Frontal cortex (tissue), 4 donors: ENCODE data around the gene ALDH5A1. TPM values are rescaled to one million over a fixed set of nuclear protein-coding genes. Genes with fewer than 3 reads are reported as not detected.
"Not testable (repeated sequence)": the region's sequence is repeated elsewhere in the genome, so short reads cannot be mapped to it uniquely, and the experiment has no call there.

Experiments used
- DNase-seq, 2 donors: peaks; one replicate each; pipeline ENCODE4 v3.0.0; 2012; ENCODE audit warnings: low spot score in 2 of 2
- FAIRE-seq: peaks from 2 replicates; lab custom pipeline; 2012; peaks lifted over from hg19 to GRCh38; lab: Jason Lieb, UNC
- total RNA-seq: library from RNA; depleted of rRNA; stranded (reverse); fragments of >200 nt; gene quantifications from one replicate; pipeline ENCODE4 v1.2.3, GENCODE V29; 2014
- donor health status: control.
- donor health status: control.
- donor health status: control.

The ALDH5A1 gene
- total RNA-seq, 1 donor from 2014 or later: 16.7 TPM

DNA sequence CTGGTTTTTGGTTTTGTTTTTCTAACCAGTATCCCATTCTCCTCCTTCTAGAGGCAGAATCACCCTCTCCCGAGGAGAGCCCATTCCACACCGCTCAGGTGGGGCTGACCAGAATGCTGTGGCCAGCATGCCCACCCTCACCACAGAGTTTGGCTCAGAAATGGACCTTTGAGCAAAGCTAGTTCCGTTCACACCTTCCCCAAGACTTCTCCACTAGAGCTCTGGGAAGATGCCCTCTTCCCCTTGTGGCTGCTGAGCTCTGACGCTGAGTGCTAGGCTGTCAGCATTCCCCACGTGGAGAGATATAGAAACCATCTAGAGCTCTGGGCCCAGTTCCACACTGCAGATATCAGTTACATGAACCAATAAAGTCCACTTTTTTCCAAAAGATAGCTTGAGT is 13.3 kb upstream of the ALDH5A1 start:
- no peak for DNase-seq
- FAIRE-seq: no peak

DNA sequence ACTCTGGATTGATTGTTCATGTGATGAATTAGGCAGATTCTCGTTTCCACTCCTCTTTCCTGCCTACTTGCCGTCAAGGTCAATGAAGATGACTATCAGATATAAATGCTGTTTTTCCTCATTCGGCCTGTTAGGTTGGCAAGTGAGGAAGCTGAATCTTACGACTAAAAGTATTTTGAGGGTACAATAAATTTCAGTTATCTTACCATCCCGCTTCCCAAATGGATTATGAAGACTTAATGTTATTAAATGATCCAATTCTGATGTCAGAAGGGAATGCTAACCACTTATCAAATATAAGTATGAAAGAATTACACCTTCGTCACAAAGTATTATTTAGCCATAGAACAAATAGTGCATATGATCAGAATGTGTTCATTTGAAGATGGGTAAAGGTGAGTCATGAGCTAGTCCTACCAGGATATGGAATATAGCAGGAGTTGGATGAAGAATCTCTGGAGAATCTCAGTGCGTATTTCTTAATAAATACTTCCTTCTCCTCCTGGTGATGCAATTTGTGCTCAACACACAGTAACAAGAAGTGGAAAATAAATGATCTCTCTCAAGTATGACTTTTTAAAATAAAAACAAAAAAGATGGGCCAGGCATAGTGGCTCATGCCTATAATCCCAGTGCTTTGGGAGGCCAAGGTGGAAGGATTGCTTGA is 10.0 kb upstream of the ALDH5A1 start:
- DNase-seq: no peak
- no peak for FAIRE-seq

DNA sequence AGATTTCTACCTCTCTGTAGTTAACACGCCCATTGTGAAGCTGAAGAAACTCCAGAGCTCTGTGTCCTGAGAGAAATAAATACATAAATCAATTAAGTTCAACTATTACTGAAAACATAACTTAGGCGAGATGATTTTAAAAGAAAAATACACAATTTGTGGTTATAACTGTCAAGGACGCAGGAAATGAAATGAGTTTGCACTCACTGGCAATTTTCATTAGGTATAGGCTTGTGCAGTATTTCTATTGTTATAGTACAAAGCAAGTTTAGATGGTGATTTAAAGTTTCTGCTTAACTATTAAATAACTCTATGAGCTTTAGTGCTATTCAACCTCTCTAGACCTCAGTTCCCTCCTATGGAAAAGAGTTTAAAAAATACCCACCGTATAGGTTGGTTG is 8.7 kb upstream of the ALDH5A1 start:
- DNase-seq (no peak), FAIRE-seq (no peak)

DNA sequence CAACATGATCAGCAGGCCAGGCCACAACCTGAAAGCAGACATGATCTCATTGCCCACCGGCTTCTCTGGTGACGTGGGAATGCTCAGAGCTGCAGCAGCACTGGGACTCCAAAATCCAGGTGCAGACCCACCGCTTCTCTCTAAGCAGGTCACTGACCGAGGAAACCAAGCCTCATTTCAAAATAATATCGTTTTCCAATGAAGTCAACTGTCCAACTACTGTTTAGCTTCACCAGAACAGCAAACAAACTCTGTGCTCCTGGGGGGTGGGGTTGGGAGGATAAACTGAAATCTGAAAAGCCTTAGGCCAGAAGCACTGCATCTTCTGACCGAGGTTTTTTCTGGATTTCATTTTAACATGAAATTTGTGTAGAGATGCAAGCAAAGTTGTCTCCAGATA is 5.3 kb upstream of the ALDH5A1 start, which contains the start of gene GPLD1:
Gene GPLD1 (minus strand): TSS at position 109 of the 400 bp plus-strand sequence. CDS start 67 bp downstream, at position 42.
- FAIRE-seq: no peak
- no peak for DNase-seq

DNA sequence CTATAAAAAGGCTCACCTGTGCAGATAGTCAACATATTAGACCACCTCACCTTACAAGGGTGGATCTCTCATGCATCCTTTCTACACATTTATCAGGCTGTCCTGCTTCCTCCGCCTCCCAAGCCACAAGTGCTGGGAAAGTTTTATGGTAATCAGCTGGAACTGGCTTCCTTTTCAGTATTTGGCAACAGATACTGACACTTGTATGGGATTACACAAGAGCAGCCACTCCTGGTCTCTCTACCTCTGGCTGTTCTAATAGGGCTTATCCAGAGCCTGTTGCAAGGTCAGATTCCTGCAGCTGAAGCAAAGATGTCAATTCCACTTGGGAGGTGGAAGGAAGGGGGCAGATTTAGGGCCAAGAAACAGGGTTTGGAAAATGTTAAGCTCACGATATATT is 4.9 kb upstream of the ALDH5A1 start:
- FAIRE-seq: no peak
- no peak for DNase-seq

DNA sequence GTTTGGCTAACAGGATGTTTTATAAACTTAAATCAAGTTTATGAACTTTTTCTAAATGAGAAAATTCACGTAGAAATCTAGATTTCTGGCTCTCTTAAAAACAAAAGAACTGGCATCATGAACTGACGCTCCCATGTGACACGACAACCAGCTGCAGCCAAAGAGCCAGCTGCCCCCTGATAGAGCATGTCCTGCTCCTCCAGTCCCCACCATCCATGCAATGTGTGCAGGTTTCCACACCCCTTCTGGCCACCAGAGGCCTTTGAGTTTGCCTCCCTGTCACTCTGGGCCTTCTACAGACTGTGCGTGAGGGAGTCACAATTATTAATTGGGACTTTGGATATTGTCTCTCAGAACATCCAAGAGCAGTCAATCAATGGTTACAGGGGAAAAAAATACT is 3.8 kb upstream of the ALDH5A1 start:
- DNase-seq (no peak), FAIRE-seq (no peak)

DNA sequence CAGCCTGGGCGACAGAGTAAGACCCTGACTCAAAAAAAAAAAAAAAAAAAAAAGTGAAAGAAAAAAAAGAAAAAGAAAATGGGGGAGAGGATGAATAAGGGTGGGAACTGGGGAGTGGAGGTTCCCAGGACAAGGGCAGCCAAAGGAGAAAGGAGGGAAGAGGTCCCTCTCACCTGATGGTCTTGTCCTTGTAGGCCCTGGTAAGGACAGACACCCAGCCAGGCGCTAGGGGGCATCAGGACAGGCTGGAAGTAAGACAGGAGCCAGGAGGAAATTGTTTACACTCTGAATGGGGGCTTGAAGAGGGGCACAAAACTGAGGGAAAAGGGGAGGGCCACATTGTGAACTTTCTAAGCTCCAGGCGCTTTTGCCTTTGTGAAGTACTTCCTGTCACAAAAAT is 2.3 kb upstream of the ALDH5A1 start:
- FAIRE-seq: no peak

DNA sequence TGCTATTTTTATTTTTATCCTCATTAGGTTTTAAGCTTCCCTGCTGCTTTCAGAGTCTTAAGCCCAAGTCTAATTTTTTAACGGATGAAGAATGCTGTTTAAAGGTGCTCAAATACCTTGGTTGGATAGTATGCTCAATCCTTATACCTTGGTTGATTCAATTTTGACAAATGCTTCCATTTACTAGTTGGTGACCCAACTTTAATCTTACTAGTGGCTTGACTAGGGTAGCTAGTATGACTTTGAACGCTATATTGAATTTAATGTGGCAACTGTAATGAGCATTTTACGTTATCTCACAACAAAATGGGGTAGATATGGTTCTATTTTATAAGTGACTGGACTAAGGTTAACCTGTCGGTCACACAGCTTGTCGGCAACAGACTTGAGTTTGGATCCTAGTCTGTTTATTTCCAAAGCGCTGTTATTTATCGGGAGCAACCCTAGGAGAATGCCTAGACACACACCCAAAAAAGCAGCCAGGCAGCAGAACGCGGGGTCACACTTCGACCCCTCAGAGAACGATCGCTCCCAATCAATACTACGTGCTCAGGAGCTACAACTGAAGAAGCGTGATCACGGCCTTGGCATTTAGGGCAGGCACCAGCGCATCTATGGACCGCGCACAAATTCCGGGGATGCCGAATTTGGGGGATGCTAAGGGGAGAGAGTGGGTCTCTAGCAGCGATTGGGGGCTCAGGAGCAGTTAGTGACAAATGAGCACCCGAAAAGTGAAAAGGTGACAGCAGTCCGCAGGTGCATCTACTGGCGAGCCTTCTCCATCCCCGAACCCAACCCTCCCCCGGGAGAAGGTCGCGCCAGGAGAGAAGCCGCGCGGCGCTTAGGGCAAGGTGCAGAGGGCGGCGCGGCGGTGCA is 586 bp upstream of the ALDH5A1 start:
- DNase-seq: no peak
- no peak for FAIRE-seq

More for the DNA sequence above, 2.3 kb upstream of the ALDH5A1 start:
- DNase-seq: no peak

DNA sequence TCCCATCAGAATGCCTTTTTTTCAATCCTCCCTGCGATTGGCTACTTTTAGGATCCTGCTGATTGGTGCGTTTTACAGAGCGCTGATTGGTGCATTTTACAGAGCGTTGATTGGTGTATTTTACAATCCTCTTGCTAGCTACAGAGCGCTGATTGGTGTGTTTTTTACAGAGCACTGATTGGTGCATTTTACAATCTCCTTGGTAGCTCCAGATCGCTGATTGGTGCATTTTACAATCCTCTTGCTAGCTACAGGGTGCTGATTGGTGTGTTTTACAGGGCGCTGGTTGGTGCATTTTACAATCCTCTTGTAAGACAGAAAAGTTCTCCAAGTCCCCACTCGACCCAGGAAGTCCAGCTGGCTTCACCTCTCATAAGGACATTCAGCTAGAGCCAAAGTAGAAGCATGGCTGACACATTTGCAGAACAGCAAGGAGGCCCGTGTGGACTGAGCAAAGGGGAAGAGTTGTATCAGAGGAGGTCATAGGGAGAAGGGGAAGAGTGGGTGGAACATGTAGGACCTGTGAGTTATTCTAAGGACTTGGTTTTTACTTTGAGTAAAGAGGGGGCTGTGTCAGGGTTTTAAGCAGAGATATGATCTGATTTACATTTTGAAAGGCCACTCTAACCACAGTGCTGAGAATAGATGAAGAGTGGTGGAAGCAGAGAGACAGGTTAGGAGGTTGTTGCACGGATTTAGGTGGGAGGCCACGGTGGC is 2.6 kb downstream of the ALDH5A1 start:
- FAIRE-seq (no peak), DNase-seq (no peak)

DNA sequence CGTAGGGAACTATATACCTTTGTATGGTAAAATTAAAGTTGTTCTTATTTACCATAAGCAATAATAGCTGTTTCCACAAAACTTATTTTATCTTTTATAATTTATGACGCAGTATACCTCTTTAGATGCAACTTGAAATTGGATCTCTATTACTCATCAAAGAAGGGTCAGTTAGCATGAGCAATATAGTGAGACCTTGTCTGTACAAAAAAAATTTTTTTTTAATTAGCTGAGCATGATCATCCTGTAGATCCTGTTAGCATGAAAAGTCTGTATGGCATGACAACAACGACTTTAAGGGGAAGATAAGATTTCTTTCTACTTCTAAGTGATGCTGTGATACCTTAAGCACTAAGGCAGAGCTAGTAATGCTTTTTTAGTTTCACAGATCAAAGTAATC is 5.9 kb downstream of the ALDH5A1 start:
- FAIRE-seq: no peak
- no peak for DNase-seq

DNA sequence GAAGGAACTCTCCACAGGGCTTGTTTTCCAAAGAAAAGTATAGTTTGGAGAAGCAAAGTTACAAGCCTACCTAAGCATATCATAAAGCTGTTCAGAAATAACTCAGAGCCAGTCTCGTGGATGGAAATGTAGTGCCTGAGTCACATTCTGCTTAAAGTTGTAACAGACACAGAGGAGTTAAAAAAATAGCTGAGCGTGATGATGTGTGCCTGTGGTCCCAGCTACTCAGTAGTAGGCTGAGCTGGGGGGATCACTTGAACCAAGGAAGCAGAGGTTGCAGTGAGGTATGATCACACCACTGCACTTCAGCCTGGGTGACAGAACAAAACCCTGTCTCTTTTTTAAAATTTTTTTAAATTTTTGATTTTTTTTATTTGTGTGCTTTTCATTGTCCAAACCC is 6.6 kb downstream of the ALDH5A1 start:
- no peak for DNase-seq
- FAIRE-seq: no peak

DNA sequence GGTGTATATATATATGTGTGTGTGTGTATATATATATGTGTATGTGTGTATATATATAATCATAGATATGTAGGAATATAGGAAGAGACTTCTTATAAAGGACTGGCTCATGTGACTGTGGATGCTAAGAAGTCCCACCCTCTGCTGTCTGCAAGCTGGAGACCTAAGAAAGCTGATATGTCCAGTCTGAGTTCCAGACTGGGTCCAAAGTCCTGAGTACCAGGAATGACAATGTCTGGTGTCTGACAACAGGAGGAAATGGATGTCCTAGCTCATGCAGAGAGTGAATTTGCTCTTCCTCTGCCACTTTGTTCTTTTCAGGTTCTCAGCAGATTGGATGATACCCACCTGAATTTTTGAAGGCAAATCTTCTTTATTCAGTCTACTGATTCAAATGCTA is 7.1 kb downstream of the ALDH5A1 start:
- FAIRE-seq (no peak), DNase-seq (no peak)

DNA sequence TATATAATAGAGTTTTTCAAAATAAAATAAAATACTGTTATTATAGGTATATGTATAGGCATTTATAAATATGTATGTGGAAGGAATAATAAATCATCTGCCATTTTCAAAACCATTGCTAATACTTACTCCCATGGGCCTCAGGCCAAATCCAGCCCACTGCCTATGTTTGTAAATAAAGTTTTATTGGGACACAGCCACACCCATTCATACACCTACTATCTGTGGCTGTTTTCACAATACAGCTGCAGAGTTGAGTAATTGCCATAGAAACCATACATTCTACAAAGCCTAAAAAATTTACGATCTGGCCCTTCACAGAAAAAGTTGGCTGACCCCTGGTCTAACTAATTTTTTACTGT is 9.5 kb downstream of the ALDH5A1 start:
- DNase-seq (no peak), FAIRE-seq (no peak)

DNA sequence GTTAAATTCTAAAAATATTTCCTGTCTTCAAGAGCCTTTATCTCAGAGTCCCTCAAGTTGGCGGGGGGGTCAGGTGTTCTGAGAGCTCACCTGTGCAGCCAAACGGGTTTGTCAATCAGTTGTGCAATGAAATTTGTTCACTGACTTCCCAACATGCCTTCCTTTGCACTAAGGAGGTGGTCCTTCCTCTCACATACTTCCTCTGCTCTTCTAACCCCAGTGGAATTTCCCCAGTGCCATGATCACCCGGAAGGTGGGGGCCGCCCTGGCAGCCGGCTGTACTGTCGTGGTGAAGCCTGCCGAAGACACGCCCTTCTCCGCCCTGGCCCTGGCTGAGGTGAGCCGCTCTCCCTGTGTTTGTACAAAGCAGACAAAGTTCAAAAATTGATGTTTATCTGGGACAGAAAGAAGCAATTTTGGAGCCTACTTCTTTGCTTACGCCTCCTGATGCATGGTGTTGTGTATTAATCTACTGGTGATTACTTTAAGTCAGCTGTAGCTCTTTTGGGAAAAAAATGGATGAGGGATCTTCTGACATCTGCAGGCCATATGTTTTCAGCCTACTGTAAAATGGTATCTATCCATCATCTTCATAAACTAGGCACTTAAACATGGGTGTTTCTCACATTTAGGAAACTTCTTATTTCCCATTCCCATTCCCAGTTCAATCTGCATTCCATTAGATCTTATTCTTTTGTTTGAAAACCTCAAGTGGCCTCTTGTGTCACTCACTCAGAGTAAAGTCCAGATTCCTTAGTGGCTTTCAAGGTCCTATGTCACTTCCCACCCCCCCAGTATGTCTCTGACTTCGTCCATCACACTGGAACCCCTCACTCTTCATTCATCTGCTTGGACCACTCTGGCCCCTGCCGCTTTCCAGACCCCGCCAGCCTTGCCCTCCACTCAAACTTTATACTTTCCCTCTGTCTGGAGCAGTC is 10.1 kb downstream of the ALDH5A1 start:
- no peak for FAIRE-seq
- no peak for DNase-seq

DNA sequence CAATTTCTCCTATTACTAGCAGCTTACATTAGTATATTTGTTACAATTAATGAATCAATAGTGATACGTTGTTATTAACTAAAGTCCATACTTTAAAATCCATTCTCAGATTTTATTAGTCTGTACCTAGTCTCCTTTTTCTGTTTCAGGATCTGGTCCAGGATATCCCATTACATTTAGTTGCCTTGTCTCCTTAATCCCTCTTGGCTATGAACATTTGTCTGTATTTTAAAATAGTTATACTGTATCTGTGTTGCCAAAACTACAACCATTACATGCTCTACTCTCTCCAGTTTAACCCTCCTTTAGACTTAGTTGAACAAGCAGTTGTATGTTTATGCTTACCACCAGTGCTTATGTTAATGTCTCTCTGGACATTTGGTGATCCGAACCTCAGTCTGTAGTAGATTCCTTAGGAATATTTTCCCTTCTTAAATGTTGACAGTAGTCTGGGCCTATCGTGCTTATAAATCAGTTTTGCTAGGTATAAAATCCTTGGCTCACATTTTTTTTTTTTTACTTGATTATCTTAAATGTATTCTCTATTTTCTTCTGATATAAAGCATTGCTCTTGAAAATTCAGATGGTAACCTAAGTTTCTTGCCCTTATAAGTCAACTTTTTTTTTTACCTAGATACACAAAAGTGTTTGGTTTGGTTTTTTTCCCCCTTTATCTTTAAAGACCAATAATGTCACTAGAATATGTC is 12.2 kb downstream of the ALDH5A1 start:
- FAIRE-seq: no peak

DNA sequence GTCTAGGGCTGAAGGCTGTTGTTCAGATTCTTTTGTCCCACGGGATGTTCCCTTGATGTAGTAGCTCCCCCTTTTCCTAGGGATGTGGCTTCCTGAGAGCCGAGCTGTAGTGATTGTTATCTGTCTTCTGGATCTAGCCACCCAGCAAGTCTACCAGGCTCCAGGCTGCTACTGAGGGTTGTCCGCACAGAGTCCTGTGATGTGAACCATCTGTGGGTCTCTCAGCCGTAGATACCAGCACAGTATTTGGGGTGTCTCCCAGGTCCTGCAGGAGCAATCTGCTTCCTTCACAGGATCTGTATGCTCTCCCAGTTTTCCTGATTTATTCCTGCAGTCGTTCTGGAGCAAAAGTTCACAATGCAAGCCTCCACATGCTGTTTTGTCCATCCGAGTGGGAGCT is 17.2 kb downstream of the ALDH5A1 start:
- not testable (repeated sequence) for DNase-seq, FAIRE-seq

More for the DNA sequence above, 12.2 kb downstream of the ALDH5A1 start:
- no peak for DNase-seq

DNA sequence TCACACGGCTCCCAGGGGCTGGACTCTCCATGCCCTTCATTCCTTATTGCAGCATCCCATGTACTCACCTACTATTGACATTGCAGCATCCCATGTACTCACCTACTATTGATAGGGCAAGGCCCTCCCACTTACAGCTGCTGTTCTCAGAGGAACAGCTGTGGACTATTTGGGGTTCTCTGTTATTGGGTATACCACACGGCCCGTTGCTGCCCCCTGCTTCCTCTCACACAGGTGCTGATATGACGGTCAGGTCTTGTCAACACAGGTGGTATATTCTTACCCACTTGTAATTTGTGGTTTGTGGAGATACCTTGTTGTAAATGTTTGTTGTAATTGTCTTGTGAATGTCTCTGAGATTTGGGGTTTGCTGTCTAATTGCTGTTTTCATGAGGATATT is 18.8 kb downstream of the ALDH5A1 start:
- DNase-seq: no peak
- no peak for FAIRE-seq

DNA sequence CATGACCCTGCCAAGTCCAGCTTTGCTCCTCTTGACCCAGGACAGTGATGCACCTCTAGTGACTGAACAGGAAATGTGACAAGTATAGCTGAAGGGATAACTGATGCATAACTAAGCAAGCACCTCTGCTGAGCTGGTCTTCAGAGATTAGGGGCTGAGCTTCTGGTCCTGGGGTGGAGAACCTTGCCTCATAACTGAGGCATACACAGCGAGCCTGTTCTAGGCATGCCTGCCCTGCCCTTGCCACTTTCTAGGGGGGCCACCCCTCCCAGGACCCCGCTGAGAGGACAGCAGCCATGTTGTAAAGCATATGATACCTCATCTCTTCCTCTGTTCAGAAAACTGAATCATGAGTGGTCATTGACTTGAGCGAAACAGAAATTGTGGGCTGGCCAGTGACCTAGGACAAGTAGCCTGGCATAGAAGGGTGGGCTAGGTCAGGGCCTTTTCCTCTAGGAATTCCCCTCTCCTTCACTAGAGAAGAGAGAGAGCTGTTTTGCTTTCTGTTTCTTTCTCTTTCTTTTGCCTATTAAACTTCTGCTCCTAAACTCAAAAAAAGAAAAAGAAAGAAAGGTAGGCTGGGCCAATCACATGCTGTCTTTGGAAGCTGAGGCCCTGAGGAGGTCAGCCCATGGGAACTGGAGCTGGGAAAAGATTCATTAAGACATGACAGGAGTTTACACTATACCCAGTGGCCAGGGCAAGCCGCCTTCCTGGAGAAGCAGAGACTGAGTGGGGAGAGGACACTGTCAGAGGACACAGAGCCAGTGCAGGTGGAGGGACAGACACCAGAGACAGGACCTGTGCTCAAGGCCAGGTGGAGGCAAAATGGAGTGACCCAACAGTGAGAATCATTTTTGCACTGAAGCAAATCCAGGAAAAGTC is 23.1 kb downstream of the ALDH5A1 start:
- DNase-seq: no peak
- no peak for FAIRE-seq
